ENCODE results near the gene PCSK5.

DNA sequence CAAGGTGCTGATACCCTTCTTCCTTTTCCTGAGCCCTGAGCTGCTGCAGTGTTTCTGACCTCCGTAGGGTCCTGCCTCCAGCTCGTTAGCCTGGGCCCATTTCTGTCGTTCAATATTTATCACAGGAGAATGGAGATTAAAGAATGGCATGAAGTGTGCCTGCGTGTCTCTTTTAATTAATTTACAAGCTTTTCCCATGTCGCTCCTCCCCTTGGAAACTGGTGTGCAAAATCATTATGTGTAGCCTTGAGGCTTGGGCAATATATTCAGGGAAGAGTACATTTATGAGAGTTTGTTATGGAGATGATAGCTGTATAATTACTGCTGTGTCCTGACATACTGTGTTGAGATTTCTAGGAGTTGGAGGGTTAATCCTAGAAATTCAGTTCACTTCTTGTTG is 99.7 kb downstream of the PCSK5 start:
- TF ChIP-seq RAD21 (IDR thresholded peaks at IDR 0.05) (no peak), GABPA (IDR thresholded peaks at IDR 0.05 in 1 of 2, conservative IDR thresholded peaks at IDR 0.05 in 1 of 2) (no peak), JUND (IDR thresholded peaks at IDR 0.05) (no peak), TAF1 (conservative IDR thresholded peaks at IDR 0.05) (no peak)
- TF ChIP-seq, protein P1, sequence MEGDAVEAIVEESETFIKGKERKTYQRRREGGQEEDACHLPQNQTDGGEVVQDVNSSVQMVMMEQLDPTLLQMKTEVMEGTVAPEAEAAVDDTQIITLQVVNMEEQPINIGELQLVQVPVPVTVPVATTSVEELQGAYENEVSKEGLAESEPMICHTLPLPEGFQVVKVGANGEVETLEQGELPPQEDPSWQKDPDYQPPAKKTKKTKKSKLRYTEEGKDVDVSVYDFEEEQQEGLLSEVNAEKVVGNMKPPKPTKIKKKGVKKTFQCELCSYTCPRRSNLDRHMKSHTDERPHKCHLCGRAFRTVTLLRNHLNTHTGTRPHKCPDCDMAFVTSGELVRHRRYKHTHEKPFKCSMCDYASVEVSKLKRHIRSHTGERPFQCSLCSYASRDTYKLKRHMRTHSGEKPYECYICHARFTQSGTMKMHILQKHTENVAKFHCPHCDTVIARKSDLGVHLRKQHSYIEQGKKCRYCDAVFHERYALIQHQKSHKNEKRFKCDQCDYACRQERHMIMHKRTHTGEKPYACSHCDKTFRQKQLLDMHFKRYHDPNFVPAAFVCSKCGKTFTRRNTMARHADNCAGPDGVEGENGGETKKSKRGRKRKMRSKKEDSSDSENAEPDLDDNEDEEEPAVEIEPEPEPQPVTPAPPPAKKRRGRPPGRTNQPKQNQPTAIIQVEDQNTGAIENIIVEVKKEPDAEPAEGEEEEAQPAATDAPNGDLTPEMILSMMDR (IDR thresholded peaks at IDR 0.05; ENCODE audit: low read depth, low read length, missing input control), result no peak
- TF ChIP-seq, protein P2, sequence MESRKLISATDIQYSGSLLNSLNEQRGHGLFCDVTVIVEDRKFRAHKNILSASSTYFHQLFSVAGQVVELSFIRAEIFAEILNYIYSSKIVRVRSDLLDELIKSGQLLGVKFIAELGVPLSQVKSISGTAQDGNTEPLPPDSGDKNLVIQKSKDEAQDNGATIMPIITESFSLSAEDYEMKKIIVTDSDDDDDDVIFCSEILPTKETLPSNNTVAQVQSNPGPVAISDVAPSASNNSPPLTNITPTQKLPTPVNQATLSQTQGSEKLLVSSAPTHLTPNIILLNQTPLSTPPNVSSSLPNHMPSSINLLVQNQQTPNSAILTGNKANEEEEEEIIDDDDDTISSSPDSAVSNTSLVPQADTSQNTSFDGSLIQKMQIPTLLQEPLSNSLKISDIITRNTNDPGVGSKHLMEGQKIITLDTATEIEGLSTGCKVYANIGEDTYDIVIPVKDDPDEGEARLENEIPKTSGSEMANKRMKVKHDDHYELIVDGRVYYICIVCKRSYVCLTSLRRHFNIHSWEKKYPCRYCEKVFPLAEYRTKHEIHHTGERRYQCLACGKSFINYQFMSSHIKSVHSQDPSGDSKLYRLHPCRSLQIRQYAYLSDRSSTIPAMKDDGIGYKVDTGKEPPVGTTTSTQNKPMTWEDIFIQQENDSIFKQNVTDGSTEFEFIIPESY (IDR thresholded peaks at IDR 0.05), result no peak
- TF ChIP-seq, protein P3, sequence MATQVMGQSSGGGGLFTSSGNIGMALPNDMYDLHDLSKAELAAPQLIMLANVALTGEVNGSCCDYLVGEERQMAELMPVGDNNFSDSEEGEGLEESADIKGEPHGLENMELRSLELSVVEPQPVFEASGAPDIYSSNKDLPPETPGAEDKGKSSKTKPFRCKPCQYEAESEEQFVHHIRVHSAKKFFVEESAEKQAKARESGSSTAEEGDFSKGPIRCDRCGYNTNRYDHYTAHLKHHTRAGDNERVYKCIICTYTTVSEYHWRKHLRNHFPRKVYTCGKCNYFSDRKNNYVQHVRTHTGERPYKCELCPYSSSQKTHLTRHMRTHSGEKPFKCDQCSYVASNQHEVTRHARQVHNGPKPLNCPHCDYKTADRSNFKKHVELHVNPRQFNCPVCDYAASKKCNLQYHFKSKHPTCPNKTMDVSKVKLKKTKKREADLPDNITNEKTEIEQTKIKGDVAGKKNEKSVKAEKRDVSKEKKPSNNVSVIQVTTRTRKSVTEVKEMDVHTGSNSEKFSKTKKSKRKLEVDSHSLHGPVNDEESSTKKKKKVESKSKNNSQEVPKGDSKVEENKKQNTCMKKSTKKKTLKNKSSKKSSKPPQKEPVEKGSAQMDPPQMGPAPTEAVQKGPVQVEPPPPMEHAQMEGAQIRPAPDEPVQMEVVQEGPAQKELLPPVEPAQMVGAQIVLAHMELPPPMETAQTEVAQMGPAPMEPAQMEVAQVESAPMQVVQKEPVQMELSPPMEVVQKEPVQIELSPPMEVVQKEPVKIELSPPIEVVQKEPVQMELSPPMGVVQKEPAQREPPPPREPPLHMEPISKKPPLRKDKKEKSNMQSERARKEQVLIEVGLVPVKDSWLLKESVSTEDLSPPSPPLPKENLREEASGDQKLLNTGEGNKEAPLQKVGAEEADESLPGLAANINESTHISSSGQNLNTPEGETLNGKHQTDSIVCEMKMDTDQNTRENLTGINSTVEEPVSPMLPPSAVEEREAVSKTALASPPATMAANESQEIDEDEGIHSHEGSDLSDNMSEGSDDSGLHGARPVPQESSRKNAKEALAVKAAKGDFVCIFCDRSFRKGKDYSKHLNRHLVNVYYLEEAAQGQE (IDR thresholded peaks at IDR 0.05), result no peak
- TF ChIP-seq, protein P4, sequence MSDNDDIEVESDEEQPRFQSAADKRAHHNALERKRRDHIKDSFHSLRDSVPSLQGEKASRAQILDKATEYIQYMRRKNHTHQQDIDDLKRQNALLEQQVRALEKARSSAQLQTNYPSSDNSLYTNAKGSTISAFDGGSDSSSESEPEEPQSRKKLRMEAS (IDR thresholded peaks at IDR 0.05), result no peak
